SU-DHL-6 (cell line): ENCODE results near the gene PDE4D.

Experiments
- H2AFZ ChIP-seq: fragments of 200-600 bp; sonication (generic); 2 replicates; pipeline ENCODE4 v1.6.1; 2014; ENCODE audit warnings: low read depth, mild to moderate bottlenecking, moderate library complexity, mixed read lengths, antibody characterized with exemption, low read length; ENCODE audit not compliant: severe bottlenecking
- H3F3A ChIP-seq: fragments of 200-600 bp; shearing (Covaris generic); 2 replicates; pipeline ENCODE4 v1.6.0; 2016; ENCODE audit warnings: antibody characterized with exemption, mild to moderate bottlenecking; ENCODE audit not compliant: insufficient read depth
- H3K27ac ChIP-seq: fragments of 200-600 bp; sonication (generic); 2 replicates; pipeline ENCODE4 v1.5.1; 2016; ENCODE audit warnings: low read depth, mild to moderate bottlenecking, low read length, moderate library complexity, mixed read lengths
- H3K27me3 ChIP-seq: fragments of 200-600 bp; sonication (generic), shearing (Covaris generic); 2 replicates; pipeline ENCODE4 v1.6.0; 2014; ENCODE audit warnings: mild to moderate bottlenecking, low read length
- H3K36me3 ChIP-seq: fragments of 200-600 bp; sonication (generic); 2 replicates; pipeline ENCODE4 v1.6.1; 2014; ENCODE audit warnings: mild to moderate bottlenecking, low read length, mixed read lengths
- H3K4me2 ChIP-seq: fragments of 300-600, 200-600 bp; shearing (Covaris generic), sonication (generic); 2 replicates; pipeline ENCODE4 v1.6.0; 2014; ENCODE audit warnings: low read length, low read depth, mild to moderate bottlenecking; ENCODE audit not compliant: poor library complexity, severe bottlenecking
- H3K4me3 ChIP-seq: fragments of 200-600 bp; sonication (generic); 2 replicates; pipeline ENCODE4 v1.5.1; 2014; ENCODE audit warnings: antibody characterized with exemption, low read length, mild to moderate bottlenecking, mixed read lengths; ENCODE audit not compliant: insufficient read depth, poor library complexity, severe bottlenecking
- H3K79me2 ChIP-seq: fragments of 200-600 bp; sonication (generic); 2 replicates; pipeline ENCODE4 v1.6.1; 2014; ENCODE audit warnings: mild to moderate bottlenecking, low read length, moderate library complexity; ENCODE audit not compliant: insufficient read depth
- H3K9ac ChIP-seq: fragments of 200-600 bp; sonication (generic); 2 replicates; pipeline ENCODE4 v1.7.0; 2014; ENCODE audit warnings: mild to moderate bottlenecking, low read length
- H3K9me2 ChIP-seq: fragments of 200-600 bp; sonication (generic); replicated peaks from 2 replicates; pipeline ENCODE4 v1.6.1; 2014; ENCODE audit warnings: low read length; ENCODE audit not compliant: insufficient read depth
- H3K9me3 ChIP-seq: fragments of 200-600 bp; sonication (generic); 2 replicates; pipeline ENCODE4 v1.6.1; 2014; ENCODE audit warnings: low read length, mixed read lengths; ENCODE audit not compliant: insufficient read depth
- H4K20me1 ChIP-seq: fragments of 200-600 bp; sonication (generic); 2 replicates; pipeline ENCODE4 v1.6.1; 2014; ENCODE audit warnings: low read depth, mild to moderate bottlenecking, antibody characterized with exemption, low read length, moderate library complexity, mixed read lengths
- EZH2phosphoT487 ChIP-seq: fragments of 200-600 bp; sonication (generic), shearing (Covaris generic); conservative IDR thresholded peaks from 2 replicates; pipeline ENCODE4 v1.6.1; 2018; ENCODE audit warnings: mild to moderate bottlenecking, antibody characterized with exemption, low read length, moderate library complexity, mixed read lengths
- TF ChIP-seq, protein P1 (sequence below): fragments of 200-600 bp; sonication (generic); IDR thresholded peaks from one replicate; pipeline ENCODE4 v1.5.1; 2017; ENCODE audit warnings: antibody characterized with exemption, mild to moderate bottlenecking, low read length, moderate library complexity; ENCODE audit not compliant: insufficient read depth, poor library complexity, severe bottlenecking

The PDE4D gene

GRCh38 chr5:59171131-59171530 is 722.4 kb downstream of the PDE4D start:
- no peaks in the 10 kb centered on the region for H4K20me1 ChIP-seq
- no peaks in the 10 kb centered on the region for H3K9me2 ChIP-seq
- H3K9ac ChIP-seq: no peak overlapping the region
- no peaks in the 10 kb centered on the region for H3K79me2 ChIP-seq
- no peaks in the 10 kb centered on the region for H3K36me3 ChIP-seq
- TF ChIP-seq, protein P1, sequence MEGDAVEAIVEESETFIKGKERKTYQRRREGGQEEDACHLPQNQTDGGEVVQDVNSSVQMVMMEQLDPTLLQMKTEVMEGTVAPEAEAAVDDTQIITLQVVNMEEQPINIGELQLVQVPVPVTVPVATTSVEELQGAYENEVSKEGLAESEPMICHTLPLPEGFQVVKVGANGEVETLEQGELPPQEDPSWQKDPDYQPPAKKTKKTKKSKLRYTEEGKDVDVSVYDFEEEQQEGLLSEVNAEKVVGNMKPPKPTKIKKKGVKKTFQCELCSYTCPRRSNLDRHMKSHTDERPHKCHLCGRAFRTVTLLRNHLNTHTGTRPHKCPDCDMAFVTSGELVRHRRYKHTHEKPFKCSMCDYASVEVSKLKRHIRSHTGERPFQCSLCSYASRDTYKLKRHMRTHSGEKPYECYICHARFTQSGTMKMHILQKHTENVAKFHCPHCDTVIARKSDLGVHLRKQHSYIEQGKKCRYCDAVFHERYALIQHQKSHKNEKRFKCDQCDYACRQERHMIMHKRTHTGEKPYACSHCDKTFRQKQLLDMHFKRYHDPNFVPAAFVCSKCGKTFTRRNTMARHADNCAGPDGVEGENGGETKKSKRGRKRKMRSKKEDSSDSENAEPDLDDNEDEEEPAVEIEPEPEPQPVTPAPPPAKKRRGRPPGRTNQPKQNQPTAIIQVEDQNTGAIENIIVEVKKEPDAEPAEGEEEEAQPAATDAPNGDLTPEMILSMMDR: no peak
- no peak for TF ChIP-seq EZH2phosphoT487
- no peak overlapping the region for H2AFZ ChIP-seq
- H3K4me2 ChIP-seq: no peak overlapping the region
- no peaks in the 10 kb centered on the region for H3K9me3 ChIP-seq
- no peaks in the 10 kb centered on the region; the same call in 1 of the 2 replicates for H3F3A ChIP-seq
- H3K4me3 ChIP-seq: no peak overlapping the region
- no peak overlapping the region for H3K27ac ChIP-seq
- H3K27me3 ChIP-seq: no peaks in the 10 kb centered on the region

DNA sequence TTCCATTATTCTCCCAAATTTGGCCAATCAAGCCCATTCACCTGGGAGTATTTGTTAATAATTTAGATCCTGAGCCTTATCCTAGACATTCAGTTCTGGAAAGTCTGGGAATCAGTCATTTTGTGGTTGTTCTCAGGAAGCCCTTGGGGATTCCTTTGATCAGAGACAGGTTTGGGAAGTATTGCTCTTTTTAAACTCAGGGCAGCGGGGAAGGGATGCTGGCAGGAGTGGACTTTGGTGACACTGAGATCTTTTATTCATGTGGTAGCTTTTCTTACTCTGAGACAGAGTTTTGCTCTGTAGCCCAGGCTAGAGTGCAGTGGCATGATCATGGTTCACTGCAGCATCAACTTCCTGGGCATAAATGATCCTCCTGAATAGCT is 723.8 kb downstream of the PDE4D start:
- Histone ChIP-seq H3K27me3 (no peaks in the 10 kb centered on the region), H3K79me2 (no peaks in the 10 kb centered on the region), H3K4me2 (no peak overlapping the region), H3K9ac (no peak overlapping the region), H3F3A (no peaks in the 10 kb centered on the region; the same call in 1 of the 2 replicates), H2AFZ (no peak overlapping the region), H3K9me3 (no peaks in the 10 kb centered on the region), H3K4me3 (no peak overlapping the region), H4K20me1 (no peaks in the 10 kb centered on the region), H3K27ac (no peak overlapping the region), H3K9me2 (no peaks in the 10 kb centered on the region), H3K36me3 (no peaks in the 10 kb centered on the region)
- TF ChIP-seq EZH2phosphoT487: no peak
- TF ChIP-seq, protein P1: no peak

GRCh38 chr5:59169081-59169767 is 724.3 kb downstream of the PDE4D start:
- Histone ChIP-seq H3K27me3 (no peaks in the 10 kb centered on the region), H3K79me2 (no peaks in the 10 kb centered on the region), H4K20me1 (no peaks in the 10 kb centered on the region), H3K9me3 (no peaks in the 10 kb centered on the region), H3K4me3 (no peak overlapping the region), H3K4me2 (no peak overlapping the region), H2AFZ (no peak overlapping the region), H3F3A (no peaks in the 10 kb centered on the region; the same call in 1 of the 2 replicates), H3K9ac (no peak overlapping the region), H3K9me2 (no peaks in the 10 kb centered on the region), H3K36me3 (no peaks in the 10 kb centered on the region), H3K27ac (no peak overlapping the region)
- TF ChIP-seq EZH2phosphoT487: no peak
- TF ChIP-seq, protein P1: no peak
